Adipocyte (in vitro differentiated cells): ENCODE measurements around the gene DPYSL4.

ENCODE experiments used
- DNase-seq: peaks from one replicate; pipeline ENCODE4 v3.0.0-alpha.2; 2015; ENCODE audit warnings: low read depth
- H3K27me3 ChIP-seq: replicated peaks from 2 replicates; pipeline ENCODE4 v1.7.0; 2013; ENCODE audit warnings: mild to moderate bottlenecking, low read length, moderate library complexity; ENCODE audit not compliant: control insufficient read depth, insufficient read depth
- H3K36me3 ChIP-seq: 2 replicates; pipeline ENCODE4 v1.7.0; 2013; ENCODE audit warnings: low read length, mild to moderate bottlenecking, moderate library complexity; ENCODE audit not compliant: control insufficient read depth, insufficient read depth, severe bottlenecking
- H3K4me1 ChIP-seq: 2 replicates; pipeline ENCODE4 v1.7.0; 2013; ENCODE audit warnings: mild to moderate bottlenecking, low read length, moderate library complexity; ENCODE audit not compliant: control insufficient read depth, insufficient read depth
- H3K4me3 ChIP-seq: 2 replicates; pipeline ENCODE4 v1.7.0; 2013; ENCODE audit warnings: mild to moderate bottlenecking, low read length, moderate library complexity
- H3K9ac ChIP-seq: 2 replicates; pipeline ENCODE4 v1.7.0; 2013; ENCODE audit warnings: mild to moderate bottlenecking, low read length, moderate library complexity
- H3K9me3 ChIP-seq: 2 replicates; pipeline ENCODE4 v1.7.0; 2013; ENCODE audit warnings: mild to moderate bottlenecking, low read length, moderate library complexity; ENCODE audit not compliant: control insufficient read depth

DPYSL4 gene

GRCh38 chr10:132143162-132143561 is 43.6 kb upstream of the DPYSL4 start:
- Histone ChIP-seq H3K9ac (no peak overlapping the region), H3K27me3 (peaks cover 27% of the 10 kb centered on the region), H3K4me3 (no peak overlapping the region), H3K36me3 (no peaks in the 10 kb centered on the region), H3K9me3 (no peaks in the 10 kb centered on the region), H3K4me1 (no peaks in the 10 kb centered on the region)
- peak; percentile 41 for DNase-seq

- no peak overlapping the region for H3K4me3 ChIP-seq
- no peaks in the 10 kb centered on the region for H3K4me1 ChIP-seq
- no peaks in the 10 kb centered on the region for H3K36me3 ChIP-seq
- DNase-seq, result no peak
- H3K27me3 ChIP-seq, result peaks cover 24% of the 10 kb centered on the region
- no peaks in the 10 kb centered on the region for H3K9me3 ChIP-seq
- H3K9ac ChIP-seq, result no peak overlapping the region
These were observed 42.7 kb upstream of the DPYSL4 start for GRCh38 chr10:132144086-132144485.

GRCh38 chr10:132145002-132145401 is 41.7 kb upstream of the DPYSL4 start:
- peaks cover 24% of the 10 kb centered on the region for H3K27me3 ChIP-seq

GRCh38 chr10:132145521-132146185 is 41.1 kb upstream of the DPYSL4 start:
- no peak overlapping the region for H3K4me3 ChIP-seq
- DNase-seq, result no peak
- H3K4me1 ChIP-seq, result no peaks in the 10 kb centered on the region

More at GRCh38 chr10:132145002-132145401, 41.7 kb upstream of the DPYSL4 start:
- Histone ChIP-seq H3K36me3 (no peaks in the 10 kb centered on the region), H3K4me1 (no peaks in the 10 kb centered on the region), H3K4me3 (no peak overlapping the region), H3K9ac (no peak overlapping the region), H3K9me3 (no peaks in the 10 kb centered on the region)
- no peak for DNase-seq

GRCh38 chr10:132146271-132146671 is 40.5 kb upstream of the DPYSL4 start:
- no peaks in the 10 kb centered on the region for H3K9me3 ChIP-seq
- peaks cover 30% of the 10 kb centered on the region for H3K27me3 ChIP-seq
- H3K9ac ChIP-seq, result no peak overlapping the region
- H3K36me3 ChIP-seq, result no peaks in the 10 kb centered on the region
- no peaks in the 10 kb centered on the region for H3K4me1 ChIP-seq
- no peak for DNase-seq
- H3K4me3 ChIP-seq, result no peak overlapping the region

More at GRCh38 chr10:132145521-132146185, 41.1 kb upstream of the DPYSL4 start:
- Histone ChIP-seq H3K27me3 (peaks cover 24% of the 10 kb centered on the region), H3K36me3 (no peaks in the 10 kb centered on the region), H3K9me3 (no peaks in the 10 kb centered on the region), H3K9ac (no peak overlapping the region)

GRCh38 chr10:132146941-132147915 is 39.5 kb upstream of the DPYSL4 start:
- no peak overlapping the region for H3K4me3 ChIP-seq
- no peak for DNase-seq
- H3K4me1 ChIP-seq, result no peaks in the 10 kb centered on the region
- peaks cover 26% of the 10 kb centered on the region for H3K27me3 ChIP-seq
- no peak overlapping the region for H3K9ac ChIP-seq
- no peaks in the 10 kb centered on the region for H3K36me3 ChIP-seq
- H3K9me3 ChIP-seq, result no peaks in the 10 kb centered on the region

- no peak overlapping the region for H3K4me3 ChIP-seq
These were observed 38.2 kb upstream of the DPYSL4 start for GRCh38 chr10:132148261-132149251.

GRCh38 chr10:132149271-132149670 is 37.5 kb upstream of the DPYSL4 start:
- Histone ChIP-seq H3K36me3 (no peaks in the 10 kb centered on the region), H3K9me3 (no peaks in the 10 kb centered on the region), H3K9ac (no peak overlapping the region), H3K4me1 (no peaks in the 10 kb centered on the region), H3K27me3 (peaks cover 17% of the 10 kb centered on the region), H3K4me3 (no peak overlapping the region)
- no peak for DNase-seq

More at GRCh38 chr10:132148261-132149251, 38.2 kb upstream of the DPYSL4 start:
- no peak overlapping the region for H3K9ac ChIP-seq
- H3K36me3 ChIP-seq, result no peaks in the 10 kb centered on the region
- no peak for DNase-seq
- peaks cover 22% of the 10 kb centered on the region for H3K27me3 ChIP-seq
- H3K4me1 ChIP-seq, result no peaks in the 10 kb centered on the region
- no peaks in the 10 kb centered on the region for H3K9me3 ChIP-seq

- Histone ChIP-seq H3K27me3 (peaks cover 17% of the 10 kb centered on the region), H3K9ac (no peak overlapping the region), H3K36me3 (no peaks in the 10 kb centered on the region), H3K9me3 (no peaks in the 10 kb centered on the region), H3K4me3 (no peak overlapping the region), H3K4me1 (no peaks in the 10 kb centered on the region)
- no peak for DNase-seq
These were observed 36.8 kb upstream of the DPYSL4 start for GRCh38 chr10:132149917-132150316.

GRCh38 chr10:132150777-132151176 is 36.0 kb upstream of the DPYSL4 start:
- H3K9me3 ChIP-seq, result no peaks in the 10 kb centered on the region
- H3K27me3 ChIP-seq, result peaks cover 17% of the 10 kb centered on the region
- no peaks in the 10 kb centered on the region for H3K4me1 ChIP-seq
- no peak overlapping the region for H3K9ac ChIP-seq
- no peaks in the 10 kb centered on the region for H3K36me3 ChIP-seq
- no peak for DNase-seq
- H3K4me3 ChIP-seq, result no peak overlapping the region
